Neuronal stem cell (in vitro differentiated cells): ENCODE results near the gene THBD.

Experiments
- DNase-seq: peaks from one replicate; pipeline ENCODE4 v3.0.0-alpha.2; 2013; ENCODE audit warnings: low spot score
- H2AFZ ChIP-seq: one replicate; pipeline ENCODE4 v1.6.1; 2013; ENCODE audit warnings: mild to moderate bottlenecking, low read length, inconsistent platforms
- H2AK5ac ChIP-seq: 2 replicates; pipeline ENCODE4 v1.6.1; 2013; ENCODE audit warnings: low read depth, mild to moderate bottlenecking, inconsistent platforms, low read length, moderate library complexity, mixed read lengths
- H2BK120ac ChIP-seq: 2 replicates; pipeline ENCODE4 v1.6.1; 2013; ENCODE audit warnings: low read depth, mild to moderate bottlenecking, inconsistent platforms, low read length, moderate library complexity, mixed read lengths
- H2BK12ac ChIP-seq: one replicate; pipeline ENCODE4 v1.6.1; 2013; ENCODE audit warnings: low read length, inconsistent platforms
- H2BK15ac ChIP-seq: 2 replicates; pipeline ENCODE4 v1.6.1; 2013; ENCODE audit warnings: mild to moderate bottlenecking, low read length, inconsistent platforms, mixed read lengths
- H2BK5ac ChIP-seq: one replicate; pipeline ENCODE4 v1.6.1; 2013; ENCODE audit warnings: inconsistent platforms, mild to moderate bottlenecking, low read length, moderate library complexity
- H3K14ac ChIP-seq: one replicate; pipeline ENCODE4 v1.6.1; 2013; ENCODE audit warnings: low read length, inconsistent platforms
- H3K18ac ChIP-seq: 2 replicates; pipeline ENCODE4 v1.6.1; 2013; ENCODE audit warnings: low read length, inconsistent platforms
- H3K23ac ChIP-seq: 2 replicates; pipeline ENCODE4 v1.6.1; 2013; ENCODE audit warnings: low read depth, mild to moderate bottlenecking, mixed read lengths, low read length, inconsistent platforms; ENCODE audit not compliant: poor library complexity
- H3K27ac ChIP-seq: replicated peaks from 3 replicates; pipeline ENCODE4 v1.5.1; 2013; ENCODE audit warnings: low read length, inconsistent platforms
- H3K27me3 ChIP-seq, 3 experiments: 2 replicates each; pipeline ENCODE4 v1.6.1; 2013; ENCODE audit warnings: low read length in 3 of 3, mild to moderate bottlenecking in 2 of 3, inconsistent platforms in 1 of 3, low read depth in 1 of 3, mixed read lengths in 1 of 3, moderate library complexity in 1 of 3; ENCODE audit not compliant: control insufficient read depth in 3 of 3, insufficient read depth in 3 of 3
- H3K36me3 ChIP-seq, 2 donors: replicated peaks in 1 of 2; 2 replicates each; pipeline ENCODE4 v1.6.1; 2013; ENCODE audit warnings: low read length in 2 of 2; ENCODE audit not compliant: control insufficient read depth in 2 of 2, insufficient read depth in 2 of 2
- H3K4ac ChIP-seq: 2 replicates; pipeline ENCODE4 v1.6.1; 2013; ENCODE audit warnings: inconsistent platforms, mild to moderate bottlenecking, low read length, moderate library complexity
- H3K4me1 ChIP-seq, 2 donors: 1 replicate in 1 of 2; 2 replicates in 1 of 2; pipeline ENCODE4 v1.6.1; 2013; ENCODE audit warnings: low read length in 2 of 2, low read depth in 1 of 2; ENCODE audit not compliant: control insufficient read depth in 2 of 2, insufficient read depth in 1 of 2
- H3K4me2 ChIP-seq: one replicate; pipeline ENCODE4 v1.6.1; 2013; ENCODE audit warnings: mild to moderate bottlenecking, low read length, inconsistent platforms; ENCODE audit not compliant: insufficient read depth, poor library complexity, severe bottlenecking
- H3K4me3 ChIP-seq, 2 donors: 2 replicates each; pipeline ENCODE4 v1.5.1; 2013; ENCODE audit warnings: low read length in 2 of 2, mild to moderate bottlenecking in 2 of 2, inconsistent platforms in 1 of 2, moderate library complexity in 1 of 2
- H3K79me1 ChIP-seq: one replicate; pipeline ENCODE4 v1.6.1; 2013; ENCODE audit warnings: low read depth, mild to moderate bottlenecking, inconsistent platforms, low read length, moderate library complexity
- H3K9ac ChIP-seq: one replicate; pipeline ENCODE4 v1.6.1; 2013; ENCODE audit warnings: mild to moderate bottlenecking, low read depth, low read length, inconsistent platforms; ENCODE audit not compliant: poor library complexity
- H3K9me3 ChIP-seq, 2 donors: replicated peaks in 1 of 2; 2 replicates each; pipeline versions ENCODE3 to v1.6.1; 2013; ENCODE audit warnings: low read length in 2 of 2, mild to moderate bottlenecking in 2 of 2, inconsistent platforms in 1 of 2, low read depth in 1 of 2, mixed read lengths in 1 of 2, moderate library complexity in 1 of 2; ENCODE audit not compliant: control insufficient read depth in 2 of 2, insufficient read depth in 1 of 2
- H4K8ac ChIP-seq: one replicate; pipeline ENCODE4 v1.6.1; 2013; ENCODE audit warnings: low read depth, mild to moderate bottlenecking, inconsistent platforms, low read length, moderate library complexity
- H4K91ac ChIP-seq: one replicate; pipeline ENCODE4 v1.6.1; 2013; ENCODE audit warnings: low read length, low read depth, mild to moderate bottlenecking, inconsistent platforms; ENCODE audit not compliant: poor library complexity
- WGBS, 2 donors: extraction: QIAGEN DNeasy Blood & Tissue Kit; methylation state at CpG; one replicate each; pipeline ENCODE4 v1.1.7; 2013; ENCODE audit warnings: missing lambda C conversion rate in 2 of 2, mixed read lengths in 1 of 2; ENCODE audit not compliant: insufficient read length in 2 of 2, insufficient replicate concordance in 1 of 2; ENCODE audit errors: extremely low coverage in 2 of 2; 5-methylcytosine and 5-hydroxymethylcytosine counted together

Gene THBD

GRCh38 chr20:23061734-23062561 lies 12.5 kb upstream of the THBD start:
- no peak overlapping the region for H2AK5ac ChIP-seq
- no peak overlapping the region for H3K27ac ChIP-seq
- peak overlapping the region; percentile 21 for H2AFZ ChIP-seq
- H3K79me1 ChIP-seq, result no peaks in the 10 kb centered on the region
- no peak overlapping the region for H2BK12ac ChIP-seq
- H3K14ac ChIP-seq, result no peak overlapping the region
- no peak for DNase-seq
- H3K27me3 ChIP-seq, result no peaks in the 10 kb centered on the region
- no peak overlapping the region for H3K4me3 ChIP-seq
- H4K91ac ChIP-seq, result no peak overlapping the region
- no peak overlapping the region for H4K8ac ChIP-seq
- H3K4ac ChIP-seq, result no peak overlapping the region
- no peaks in the 10 kb centered on the region for H3K36me3 ChIP-seq
- no CpG with 5 or more reads among the region's 8 CpGs for WGBS, 2 donors
- H3K4me1 ChIP-seq, result peaks cover 5 to 7% of the 10 kb centered on the region in 2 donors
- no peak overlapping the region for H2BK15ac ChIP-seq
- H2BK120ac ChIP-seq, result no peak overlapping the region
- no peak overlapping the region for H3K4me2 ChIP-seq
- no peak overlapping the region for H3K18ac ChIP-seq
- no peak overlapping the region for H3K23ac ChIP-seq
- H3K9ac ChIP-seq, result no peak overlapping the region
- no peak overlapping the region for H2BK5ac ChIP-seq
- no peaks in the 10 kb centered on the region for H3K9me3 ChIP-seq

GRCh38 chr20:23061262-23061661 lies 11.8 kb upstream of the THBD start:
- Histone ChIP-seq H3K79me1 (no peaks in the 10 kb centered on the region), H3K23ac (no peak overlapping the region), H2BK12ac (no peak overlapping the region), H3K27me3 (no peaks in the 10 kb centered on the region), H3K4me1 (peaks cover 5 to 7% of the 10 kb centered on the region in 2 donors), H2BK5ac (no peak overlapping the region), H3K4ac (no peak overlapping the region), H4K91ac (no peak overlapping the region), H3K14ac (no peak overlapping the region), H2BK15ac (no peak overlapping the region), H3K36me3 (no peaks in the 10 kb centered on the region), H3K9ac (no peak overlapping the region), H2AK5ac (no peak overlapping the region), H4K8ac (no peak overlapping the region), H3K4me3 (no peak overlapping the region), H3K9me3 (no peaks in the 10 kb centered on the region), H3K27ac (no peak overlapping the region), H2BK120ac (no peak overlapping the region), H3K4me2 (no peak overlapping the region), H2AFZ (no peak overlapping the region), H3K18ac (no peak overlapping the region)
- no peak for DNase-seq
- WGBS, 2 donors, result no CpG with 5 or more reads among the region's 5 CpGs

- no peak for DNase-seq
- H3K27me3 ChIP-seq, result no peaks in the 10 kb centered on the region
- no peaks in the 10 kb centered on the region for H3K36me3 ChIP-seq
- no peak overlapping the region for H2BK120ac ChIP-seq
- H3K4ac ChIP-seq, result no peak overlapping the region
- H2AK5ac ChIP-seq, result no peak overlapping the region
- no peak overlapping the region for H2BK15ac ChIP-seq
- no peak overlapping the region for H3K23ac ChIP-seq
- no peak overlapping the region for H4K8ac ChIP-seq
- H3K14ac ChIP-seq, result no peak overlapping the region
- H3K18ac ChIP-seq, result no peak overlapping the region
- H3K4me1 ChIP-seq, result peaks cover 2 to 7% of the 10 kb centered on the region in 2 donors
- H2AFZ ChIP-seq, result no peak overlapping the region
- no CpG with 5 or more reads among the region's 4 CpGs for WGBS, 2 donors
- no peak overlapping the region for H2BK12ac ChIP-seq
- H2BK5ac ChIP-seq, result no peak overlapping the region
- no peak overlapping the region for H3K4me2 ChIP-seq
- no peaks in the 10 kb centered on the region for H3K9me3 ChIP-seq
- no peak overlapping the region for H3K4me3 ChIP-seq
- no peak overlapping the region for H3K9ac ChIP-seq
- no peak overlapping the region for H3K27ac ChIP-seq
- no peaks in the 10 kb centered on the region for H3K79me1 ChIP-seq
- H4K91ac ChIP-seq, result no peak overlapping the region
Measured at GRCh38 chr20:23060629-23061028, 11.2 kb upstream of the THBD start.

- H3K27me3 ChIP-seq, result no peaks in the 10 kb centered on the region
- no peaks in the 10 kb centered on the region for H3K9me3 ChIP-seq
Measured at GRCh38 chr20:23059846-23060245, 10.4 kb upstream of the THBD start.

More at GRCh38 chr20:23059846-23060245, 10.4 kb upstream of the THBD start:
- Histone ChIP-seq H4K8ac (no peak overlapping the region), H2BK120ac (no peak overlapping the region), H2BK15ac (no peak overlapping the region), H3K79me1 (no peaks in the 10 kb centered on the region), H3K18ac (no peak overlapping the region), H4K91ac (no peak overlapping the region), H3K4me3 (no peak overlapping the region), H3K4me2 (no peak overlapping the region), H3K9ac (no peak overlapping the region), H2BK5ac (no peak overlapping the region), H3K36me3 (no peaks in the 10 kb centered on the region), H2AK5ac (no peak overlapping the region), H2AFZ (no peak overlapping the region), H2BK12ac (no peak overlapping the region), H3K14ac (no peak overlapping the region), H3K27ac (no peak overlapping the region), H3K4ac (no peak overlapping the region), H3K23ac (no peak overlapping the region), H3K4me1 (peaks cover 2 to 7% of the 10 kb centered on the region in 2 donors)
- DNase-seq, result no peak
- no CpG with 5 or more reads among the region's 3 CpGs for WGBS, 2 donors
